GM12865 (cell line): ENCODE measurements around the gene IGFBP3.
A peak's percentile ranks its signal among the peaks of the same experiment; 100 is the strongest.

Source experiments
- DNase-seq: peaks from one replicate; pipeline ENCODE4 v3.0.0; 2010; ENCODE audit warnings: low read depth
- H3K4me3 ChIP-seq: 2 replicates; pipeline ENCODE4 v1.5.1; 2011; ENCODE audit warnings: mild to moderate bottlenecking, low read depth, low read length, control low read depth
- TF ChIP-seq, protein P1 (sequence below): IDR thresholded peaks from 2 replicates; pipeline ENCODE4 v1.5.1; 2011; ENCODE audit warnings: low read length, control low read depth, low read depth, inconsistent platforms; ENCODE audit not compliant: insufficient read depth; ENCODE audit errors: missing control alignments

IGFBP3 gene

GRCh38 chr7:45920502-45921380, at the start of gene IGFBP3:
Gene IGFBP3 (minus strand): TSS chr7:45921272. CDS start chr7:45921140, 132 bp downstream.
- peak; percentile 48 for DNase-seq
- TF ChIP-seq, protein P1, sequence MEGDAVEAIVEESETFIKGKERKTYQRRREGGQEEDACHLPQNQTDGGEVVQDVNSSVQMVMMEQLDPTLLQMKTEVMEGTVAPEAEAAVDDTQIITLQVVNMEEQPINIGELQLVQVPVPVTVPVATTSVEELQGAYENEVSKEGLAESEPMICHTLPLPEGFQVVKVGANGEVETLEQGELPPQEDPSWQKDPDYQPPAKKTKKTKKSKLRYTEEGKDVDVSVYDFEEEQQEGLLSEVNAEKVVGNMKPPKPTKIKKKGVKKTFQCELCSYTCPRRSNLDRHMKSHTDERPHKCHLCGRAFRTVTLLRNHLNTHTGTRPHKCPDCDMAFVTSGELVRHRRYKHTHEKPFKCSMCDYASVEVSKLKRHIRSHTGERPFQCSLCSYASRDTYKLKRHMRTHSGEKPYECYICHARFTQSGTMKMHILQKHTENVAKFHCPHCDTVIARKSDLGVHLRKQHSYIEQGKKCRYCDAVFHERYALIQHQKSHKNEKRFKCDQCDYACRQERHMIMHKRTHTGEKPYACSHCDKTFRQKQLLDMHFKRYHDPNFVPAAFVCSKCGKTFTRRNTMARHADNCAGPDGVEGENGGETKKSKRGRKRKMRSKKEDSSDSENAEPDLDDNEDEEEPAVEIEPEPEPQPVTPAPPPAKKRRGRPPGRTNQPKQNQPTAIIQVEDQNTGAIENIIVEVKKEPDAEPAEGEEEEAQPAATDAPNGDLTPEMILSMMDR = no peak
- H3K4me3 ChIP-seq = peak within 1 kb of the TSS; percentile 31

DNA sequence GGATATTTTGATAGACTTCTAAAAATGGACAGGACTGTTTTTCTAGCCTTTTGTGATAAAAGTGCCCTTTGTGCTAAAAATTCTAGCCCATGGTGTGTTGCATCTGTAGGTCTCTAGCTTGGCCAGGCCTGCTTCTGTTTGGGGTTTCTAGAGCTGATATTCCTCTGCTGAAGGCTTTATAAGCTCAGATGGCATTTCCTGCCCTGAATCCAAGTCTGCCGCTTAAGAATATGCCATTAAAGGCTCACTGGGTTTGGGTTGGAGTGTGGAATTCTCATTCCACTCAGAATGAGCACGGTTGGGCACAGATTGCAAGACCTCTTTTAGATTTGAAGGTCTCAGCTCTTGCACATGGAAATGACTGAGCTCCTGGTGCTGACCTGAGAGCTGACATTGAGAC, 49.4 kb upstream of the IGFBP3 start:
- TF ChIP-seq, protein P1 = no peak
- DNase-seq = no peak
- H3K4me3 ChIP-seq = no peak overlapping the region

DNA sequence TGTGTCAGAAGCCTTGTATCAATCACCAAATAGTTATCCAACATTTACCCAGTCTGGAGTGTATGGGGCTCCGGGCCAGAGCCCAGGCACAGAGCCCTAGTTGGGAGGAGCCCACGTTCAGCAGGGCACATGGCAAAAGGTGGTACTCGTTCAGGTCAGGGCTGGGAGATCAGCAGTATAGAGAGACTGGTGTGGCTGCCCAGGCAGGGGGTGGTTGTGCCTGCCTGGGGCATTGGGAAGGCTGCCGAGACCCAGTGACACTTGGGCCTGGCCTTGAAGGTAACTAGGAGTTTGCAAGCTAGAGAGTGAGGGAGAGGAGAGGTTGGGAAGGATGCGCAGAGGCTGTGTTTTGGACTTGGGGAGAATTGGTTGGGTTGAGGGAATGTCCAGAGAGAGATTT, 48.9 kb upstream of the IGFBP3 start:
- TF ChIP-seq, protein P1 = no peak
- no peak overlapping the region for H3K4me3 ChIP-seq
- no peak for DNase-seq

GRCh38 chr7:45968856-45969541, 47.9 kb upstream of the IGFBP3 start:
- H3K4me3 ChIP-seq = no peak overlapping the region
- TF ChIP-seq, protein P1 = no peak
- DNase-seq = no peak

DNA sequence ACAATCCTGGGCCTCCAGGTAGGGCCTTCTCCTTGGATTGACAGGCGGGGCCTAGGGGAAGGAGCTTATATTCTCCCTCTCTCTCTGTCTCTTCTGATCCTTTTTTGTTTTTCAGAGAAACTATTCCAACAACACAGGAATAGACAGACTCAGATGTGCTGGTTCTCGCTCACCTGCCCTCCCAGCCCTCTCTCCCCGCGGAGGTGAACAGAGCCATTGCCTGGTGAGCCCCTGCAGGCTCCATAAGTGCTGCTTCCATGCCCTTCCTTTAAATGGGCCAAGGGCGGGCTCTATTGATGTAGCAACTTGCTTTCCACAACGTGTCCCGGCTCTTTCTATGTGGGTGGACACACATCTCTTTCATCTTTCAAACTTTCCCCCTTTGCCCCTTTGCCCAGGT, 47.2 kb upstream of the IGFBP3 start:
- no peak for DNase-seq
- TF ChIP-seq, protein P1 = no peak
- no peak overlapping the region for H3K4me3 ChIP-seq

- TF ChIP-seq, protein P1 = no peak
- DNase-seq = no peak
- H3K4me3 ChIP-seq = no peak overlapping the region
Observed at GRCh38 chr7:45967591-45968157, 46.6 kb upstream of the IGFBP3 start.
